ENCODE data around the gene DHCR7. TPM values are rescaled to one million over a fixed set of nuclear protein-coding genes. Genes with fewer than 3 reads are reported as not detected.

Gene DHCR7
- total and polyA plus RNA-seq, 2 experiments from 2014 or later = 84.0 to 166 TPM

GRCh38 chr11:71490044-71490730, 42.0 kb upstream of the DHCR7 start:
- Histone ChIP-seq H3K4me2 (no peak overlapping the region), H3K36me3 (ENCODE audit: insufficient read depth) (no peaks in the 10 kb centered on the region), H3K27ac (ENCODE audit: low read depth) (no peak overlapping the region), H3K9me2 (ENCODE audit: insufficient read depth) (no peaks in the 10 kb centered on the region), H3K79me2 (replicated peaks; ENCODE audit: insufficient read depth) (no peaks in the 10 kb centered on the region), H3F3A (replicated peaks; ENCODE audit: low read depth) (no peaks in the 10 kb centered on the region), H3K27me3 (ENCODE audit: insufficient read depth) (no peaks in the 10 kb centered on the region), H4K20me1 (replicated peaks; ENCODE audit: insufficient read depth) (no peaks in the 10 kb centered on the region; the same call in 1 of the 2 replicates), H3K4me1 (ENCODE audit: insufficient read depth) (no peaks in the 10 kb centered on the region), H2AFZ (no peak overlapping the region), H3K4me3 (no peak overlapping the region)
- no peak for ATAC-seq
- H3K27ac Mint-ChIP-seq = no peak overlapping the region
- TF ChIP-seq ETS1 (IDR thresholded peaks at IDR 0.05) = no peak
- no peak for TF ChIP-seq REST (IDR thresholded peaks at IDR 0.05; ENCODE audit: unreplicated experiment)
- no peak for TF ChIP-seq ZNF462 (CRISPR knock-in tag; IDR thresholded peaks at IDR 0.05)
- TF ChIP-seq ZNF331 (CRISPR knock-in tag; IDR thresholded peaks at IDR 0.05; ENCODE audit: low read depth) = no peak
- no peak for TF ChIP-seq CREB1 (CRISPR knock-in tag; IDR thresholded peaks at IDR 0.05; ENCODE audit: low read depth)
- TF ChIP-seq NANOG (IDR thresholded peaks at IDR 0.05; ENCODE audit: borderline replicate concordance) = no peak
- no peak for TF ChIP-seq STAT1 (IDR thresholded peaks at IDR 0.05; ENCODE audit: unreplicated experiment)
- TF ChIP-seq EZH2phosphoT487 (IDR thresholded peaks at IDR 0.05; ENCODE audit: unreplicated experiment) = no peak
- no peak for TF ChIP-seq ZNF114 (CRISPR knock-in tag; IDR thresholded peaks at IDR 0.05)
- no peak for TF ChIP-seq EZH2 (IDR thresholded peaks at IDR 0.05; ENCODE audit: low read depth, unreplicated experiment)
- no peak for TF ChIP-seq POLR2AphosphoS5 (IDR thresholded peaks at IDR 0.05; ENCODE audit: low read depth)
- TF ChIP-seq JUNB (IDR thresholded peaks at IDR 0.05; ENCODE audit: unreplicated experiment) = no peak
- TF ChIP-seq CTCF (conservative IDR thresholded peaks at IDR 0.05; ENCODE audit: low read depth in 2 of 2) = no peak
- peaks cover 33% of the 10 kb centered on the region for H3K36me3 Mint-ChIP-seq (ENCODE audit: low read depth)
- H3K4me3 Mint-ChIP-seq = no peak overlapping the region
- peaks cover 2% of the 10 kb centered on the region; the same call in 1 of the 3 replicates for H3K4me1 Mint-ChIP-seq
- no peak for DNase-seq (ENCODE audit: low spot score)
- peaks cover 10% of the 10 kb centered on the region for H3K27me3 Mint-ChIP-seq (ENCODE audit: insufficient read depth, low read depth, poor library complexity)
- no peaks in the 10 kb centered on the region for H3K9me3 Mint-ChIP-seq

Measured in GM23338 (cell line).